GM06990 (cell line): ENCODE measurements around the gene AP1G1.

Experiments used
- DNase-seq: peaks from one replicate; pipeline ENCODE4 v3.0.0-alpha.2; 2011; ENCODE audit not compliant: insufficient read length; ENCODE audit errors: extremely low read depth
- H3K27me3 ChIP-seq: replicated peaks from 2 replicates; pipeline ENCODE4 v1.6.0; 2011; ENCODE audit warnings: low read length; ENCODE audit not compliant: control insufficient read depth, insufficient read depth
- H3K36me3 ChIP-seq: 2 replicates; pipeline ENCODE4 v1.5.1; 2011; ENCODE audit warnings: low read length; ENCODE audit not compliant: control insufficient read depth, insufficient read depth
- H3K4me3 ChIP-seq: replicated peaks from 2 replicates; pipeline ENCODE4 v1.5.1; 2011; ENCODE audit warnings: low read depth, mild to moderate bottlenecking, control low read depth, low read length
- CTCF ChIP-seq: IDR thresholded peaks from 2 replicates; pipeline ENCODE4 v1.5.1; 2011; ENCODE audit warnings: low read length, control low read depth, mild to moderate bottlenecking, inconsistent platforms; ENCODE audit not compliant: insufficient read depth, poor library complexity, severe bottlenecking

AP1G1 gene

GRCh38 chr16:71746442-71747046, 62.1 kb downstream of the AP1G1 start:
- no peak for DNase-seq
- peak; percentile 62 for TF ChIP-seq CTCF
- no peaks in the 10 kb centered on the region for H3K27me3 ChIP-seq
- H3K4me3 ChIP-seq: no peak overlapping the region
- peaks cover 11% of the 10 kb centered on the region for H3K36me3 ChIP-seq

GRCh38 chr16:71738855-71739254, 69.8 kb downstream of the AP1G1 start:
- Histone ChIP-seq H3K27me3 (no peaks in the 10 kb centered on the region), H3K4me3 (no peak overlapping the region), H3K36me3 (peaks cover 9% of the 10 kb centered on the region)
- DNase-seq: no peak
- TF ChIP-seq CTCF: no peak

- no peak for TF ChIP-seq CTCF
- Histone ChIP-seq H3K27me3 (no peaks in the 10 kb centered on the region), H3K36me3 (peaks cover 11% of the 10 kb centered on the region), H3K4me3 (no peak overlapping the region)
- DNase-seq: no peak
These were observed 71.1 kb downstream of the AP1G1 start for GRCh38 chr16:71737501-71737900.

- no peak for TF ChIP-seq CTCF
- no peak for DNase-seq
- Histone ChIP-seq H3K27me3 (no peaks in the 10 kb centered on the region), H3K36me3 (peaks cover 18% of the 10 kb centered on the region), H3K4me3 (no peak overlapping the region)
These were observed 74.1 kb downstream of the AP1G1 start for GRCh38 chr16:71734511-71734910.

- Histone ChIP-seq H3K27me3 (no peaks in the 10 kb centered on the region), H3K4me3 (no peak overlapping the region), H3K36me3 (peaks cover 18% of the 10 kb centered on the region)
- no peak for TF ChIP-seq CTCF
- no peak for DNase-seq
These were observed 76.0 kb downstream of the AP1G1 start for GRCh38 chr16:71732587-71732986.
